Spleen (tissue), 11 donors: ENCODE data around the gene SLC44A1. TPM values are rescaled to one million over a fixed set of nuclear protein-coding genes. Genes with fewer than 3 reads are reported as not detected.

Source experiments
- DNase-seq: peaks from one replicate; pipeline ENCODE4 v3.0.0-alpha.2; 2020
- H3K27ac ChIP-seq, 8 donors: fragments of 200-600 bp; sonication (generic) in 7 of 8; 1 replicate in 4 of 8; 2 replicates in 4 of 8; pipeline versions ENCODE4 v1.5.0 to v1.8.0; 2016 to 2021; ENCODE audit warnings: inconsistent platforms in 4 of 8, mild to moderate bottlenecking in 4 of 8, moderate library complexity in 1 of 8
- H3K27me3 ChIP-seq, 7 donors: fragments of 200-600 bp; sonication (generic) in 6 of 7; replicated peaks in 1 of 7; 1 replicate in 4 of 7; 2 replicates in 3 of 7; pipeline versions ENCODE4 v1.5.0 to v1.8.0; 2016 to 2021; ENCODE audit warnings: inconsistent platforms in 3 of 7, mild to moderate bottlenecking in 1 of 7
- H3K36me3 ChIP-seq, 6 donors: fragments of 200-600 bp; sonication (generic) in 5 of 6; 1 replicate in 4 of 6; 2 replicates in 2 of 6; pipeline versions ENCODE4 v1.5.0 to v1.8.0; 2016 to 2021; ENCODE audit warnings: inconsistent platforms in 2 of 6
- H3K4me1 ChIP-seq, 6 donors: fragments of 200-600 bp; sonication (generic) in 5 of 6; 1 replicate in 3 of 6; 2 replicates in 3 of 6; pipeline versions ENCODE4 v1.5.0 to v1.8.0; 2016 to 2021; ENCODE audit warnings: inconsistent platforms in 3 of 6
- H3K4me3 ChIP-seq, 8 donors: fragments of 200-600 bp; sonication (generic) in 7 of 8; 1 replicate in 4 of 8; 2 replicates in 4 of 8; pipeline versions ENCODE4 v1.5.0 to v1.8.0; 2016 to 2021; ENCODE audit warnings: inconsistent platforms in 4 of 8, mild to moderate bottlenecking in 4 of 8, moderate library complexity in 2 of 8
- H3K9me3 ChIP-seq, 8 donors: fragments of 200-600 bp; sonication (generic) in 7 of 8; 1 replicate in 4 of 8; 2 replicates in 4 of 8; pipeline versions ENCODE4 v1.5.0 to v1.8.0; 2016 to 2021; ENCODE audit warnings: inconsistent platforms in 4 of 8
- POLR2A ChIP-seq, 3 donors: fragments of 450-650 bp; IDR thresholded peaks; one replicate each; pipeline ENCODE4 v1.5.1; 2017; ENCODE audit warnings: antibody characterized with exemption in 3 of 3, mild to moderate bottlenecking in 1 of 3
- POLR2AphosphoS5 ChIP-seq, 3 donors: sonication (generic); formaldehyde crosslinking; IDR thresholded peaks; one replicate each; pipeline ENCODE4 v1.5.1; 2017; ENCODE audit warnings: antibody characterized with exemption in 3 of 3
- WGBS, 5 donors: extraction: QIAGEN DNeasy Blood & Tissue Kit in 3 of 5; methylation state at CpG; one replicate each; pipeline versions ENCODE4 v1.1.5 to v1.1.7; 2013 to 2018; 5-methylcytosine and 5-hydroxymethylcytosine counted together
- intact Hi-C: fragments of 100-400 bp; cut with DNase I; formaldehyde crosslinking; loops from one replicate; pipeline ENCODE4 v1.15.0; 2023; ENCODE audit warnings: low total_unique reads
- polyA plus RNA-seq, 3 donors: library from polyadenylated mRNA; stranded (reverse); fragments of 200-250 nt; gene quantifications; one replicate each; pipeline ENCODE4 v1.2.1, GENCODE V29; 2013
- total RNA-seq, 7 donors: library from RNA; depleted of rRNA in 3 of 7; stranded (reverse); fragments of >200 nt in 3 of 7; fragmentation: NEBNext Ultra II Directional in 4 of 7; extraction: Animal tissue kit (Norgen Biotek cat#: 25700) in 4 of 7; gene quantifications; one replicate each; pipeline versions ENCODE4 v1.1.0 to v1.2.1, GENCODE V29; 2016 to 2021
- TF ChIP-seq, protein P1 (sequence below), 11 experiments: fragments of 200-600 bp in 7 of 11; fragments of 450-650 bp in 4 of 11; sonication (generic) in 4 of 11; IDR thresholded peaks in 8 of 11; conservative IDR thresholded peaks in 3 of 11; 1 replicate in 7 of 11; 2 replicates in 4 of 11; pipeline versions ENCODE4 v1.4.0 to v1.8.0; 2016 to 2021; ENCODE audit warnings: antibody characterized with exemption in 11 of 11, inconsistent platforms in 4 of 11, mild to moderate bottlenecking in 1 of 11
- donor health status: healthy with polysubstance abuse.
- donor health status: DM: no; HTN: no; CAD: no; lungs with moderate emphysema.
- donor health status: DM: no; HTN: no; CAD: no.
- donor health status: Bipolar disorder and iron deficiency.
- donor health status: healthy.
- donor health status: DM: no; HTN: no; CAD: no.
- donor health status: DM: yes; HTN: yes; CAD: no.

The SLC44A1 gene
- total and polyA plus RNA-seq, 10 donors, result 3.1 to 27.5 (median 21.9) TPM

DNA sequence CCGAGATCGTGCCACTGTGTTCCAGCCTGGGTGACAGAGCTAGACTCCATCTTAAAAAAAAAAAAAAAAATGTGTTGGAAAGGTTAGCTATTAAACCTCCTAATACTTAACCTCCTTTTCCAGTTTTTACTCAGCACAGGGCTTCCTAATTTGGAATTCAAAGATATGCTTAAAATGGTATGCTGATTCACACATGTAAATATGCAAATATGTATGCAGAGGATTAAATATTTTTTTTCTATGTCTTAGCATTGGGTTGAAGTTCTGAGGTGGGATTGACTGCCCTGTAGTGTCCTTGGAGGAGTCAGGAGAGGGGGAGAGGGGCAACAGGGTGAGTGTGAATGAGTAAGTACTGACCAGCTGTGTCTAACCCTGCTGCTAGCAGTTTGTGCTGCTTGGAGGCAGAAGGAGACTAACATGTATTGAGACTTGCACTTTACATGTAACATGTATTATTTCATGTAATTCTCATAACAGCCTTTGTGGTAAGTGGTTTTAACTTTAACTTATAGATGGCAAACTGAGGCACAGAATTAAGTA lies 63.2 kb downstream of the SLC44A1 start:
- WGBS, 5 donors, result 95 to 100% (median 98%) methylated on average over 2 of the region's 2 CpGs
- peaks cover 0 to 12% (median 0%) of the 10 kb centered on the region in 6 donors for H3K36me3 ChIP-seq
- H3K4me1 ChIP-seq, result peaks cover 0 to 9% (median 0%) of the 10 kb centered on the region in 6 donors
- DNase-seq, result no peak
- TF ChIP-seq, protein P1, sequence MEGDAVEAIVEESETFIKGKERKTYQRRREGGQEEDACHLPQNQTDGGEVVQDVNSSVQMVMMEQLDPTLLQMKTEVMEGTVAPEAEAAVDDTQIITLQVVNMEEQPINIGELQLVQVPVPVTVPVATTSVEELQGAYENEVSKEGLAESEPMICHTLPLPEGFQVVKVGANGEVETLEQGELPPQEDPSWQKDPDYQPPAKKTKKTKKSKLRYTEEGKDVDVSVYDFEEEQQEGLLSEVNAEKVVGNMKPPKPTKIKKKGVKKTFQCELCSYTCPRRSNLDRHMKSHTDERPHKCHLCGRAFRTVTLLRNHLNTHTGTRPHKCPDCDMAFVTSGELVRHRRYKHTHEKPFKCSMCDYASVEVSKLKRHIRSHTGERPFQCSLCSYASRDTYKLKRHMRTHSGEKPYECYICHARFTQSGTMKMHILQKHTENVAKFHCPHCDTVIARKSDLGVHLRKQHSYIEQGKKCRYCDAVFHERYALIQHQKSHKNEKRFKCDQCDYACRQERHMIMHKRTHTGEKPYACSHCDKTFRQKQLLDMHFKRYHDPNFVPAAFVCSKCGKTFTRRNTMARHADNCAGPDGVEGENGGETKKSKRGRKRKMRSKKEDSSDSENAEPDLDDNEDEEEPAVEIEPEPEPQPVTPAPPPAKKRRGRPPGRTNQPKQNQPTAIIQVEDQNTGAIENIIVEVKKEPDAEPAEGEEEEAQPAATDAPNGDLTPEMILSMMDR (IDR thresholded peaks at IDR 0.05 in 8 of 11, conservative IDR thresholded peaks at IDR 0.05 in 3 of 11), result no peak
- TF ChIP-seq POLR2A (IDR thresholded peaks at IDR 0.05), result no peak
- no peak for TF ChIP-seq POLR2AphosphoS5 (IDR thresholded peaks at IDR 0.05)
- no peak overlapping the region for H3K4me3 ChIP-seq
- no peaks in the 10 kb centered on the region for H3K9me3 ChIP-seq
- H3K27ac ChIP-seq, result no peak overlapping the region
- H3K27me3 ChIP-seq, result no peaks in the 10 kb centered on the region
- intact Hi-C loops, result no loop called here

DNA sequence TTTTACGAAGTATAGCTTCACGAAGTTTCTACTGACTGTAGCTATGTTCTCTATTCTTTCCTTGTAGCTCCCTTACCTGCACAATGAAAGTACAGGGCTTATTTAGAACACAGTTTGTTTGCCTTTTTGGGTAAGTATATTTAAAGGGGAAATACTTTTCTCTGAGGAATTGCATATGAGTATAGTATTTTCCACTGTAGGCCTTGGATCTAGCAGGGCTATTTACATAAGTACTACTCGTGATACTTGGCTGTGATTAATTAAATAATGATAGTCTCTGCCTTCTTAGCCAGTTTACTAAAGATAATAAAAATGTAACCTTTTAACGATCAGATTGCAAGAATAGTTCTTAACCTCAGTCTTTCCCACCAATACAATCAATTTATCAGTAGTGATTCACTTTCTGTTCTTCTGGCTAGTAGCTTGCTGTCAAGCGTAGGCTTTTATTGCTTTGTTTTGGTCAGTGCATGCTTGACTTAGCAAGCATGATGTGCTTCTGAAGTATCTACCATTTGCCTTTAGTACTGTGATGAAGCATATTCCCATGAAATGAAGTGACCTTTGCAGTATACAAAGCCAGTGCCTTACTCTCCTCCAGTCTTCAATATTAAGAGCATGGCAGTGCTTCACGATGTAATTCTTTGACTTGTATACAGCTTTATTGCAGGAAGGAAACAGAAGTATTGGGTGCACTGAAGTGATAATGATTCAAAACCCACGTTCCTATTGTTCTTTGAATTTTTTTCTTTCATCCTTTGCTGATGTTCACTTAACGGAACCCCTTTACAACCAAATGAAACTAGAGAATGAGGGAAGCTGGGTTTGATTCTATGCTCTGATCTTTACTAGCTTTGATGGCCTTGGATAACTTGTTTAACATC lies 64.2 kb downstream of the SLC44A1 start:
- Histone ChIP-seq H3K27ac (no peak overlapping the region), H3K4me3 (no peak overlapping the region), H3K4me1 (peaks cover 0 to 9% (median 0%) of the 10 kb centered on the region in 6 donors), H3K9me3 (no peaks in the 10 kb centered on the region), H3K27me3 (no peaks in the 10 kb centered on the region), H3K36me3 (peaks cover 0 to 8% (median 0%) of the 10 kb centered on the region in 6 donors)
- intact Hi-C loops, result no loop called here
- no peak for DNase-seq
- 71 to 78% (median 73%) methylated on average over 8 of the region's 8 CpGs for WGBS, 5 donors
- TF ChIP-seq POLR2AphosphoS5 (IDR thresholded peaks at IDR 0.05) (no peak), POLR2A (IDR thresholded peaks at IDR 0.05) (no peak)
- TF ChIP-seq, protein P1 (IDR thresholded peaks at IDR 0.05 in 8 of 11, conservative IDR thresholded peaks at IDR 0.05 in 3 of 11), result no peak

DNA sequence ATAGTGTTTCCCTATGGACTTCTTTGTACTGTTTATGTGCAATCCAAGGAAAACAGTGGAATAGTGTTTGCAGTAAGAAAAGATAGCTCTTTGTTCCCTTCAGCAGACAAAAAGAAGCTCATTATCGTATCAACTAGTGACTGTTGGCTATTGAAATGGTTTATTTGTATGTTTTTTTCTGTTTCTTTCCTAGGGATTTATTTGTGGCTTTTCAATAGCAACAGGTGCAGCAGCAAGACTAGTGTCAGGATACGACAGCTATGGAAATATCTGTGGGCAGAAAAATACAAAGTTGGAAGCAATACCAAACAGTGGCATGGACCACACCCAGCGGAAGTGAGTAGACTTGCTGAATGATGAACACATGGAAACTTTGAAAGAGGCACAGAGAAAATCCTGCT lies 65.1 kb downstream of the SLC44A1 start:
- H3K4me3 ChIP-seq, result no peak overlapping the region
- H3K27me3 ChIP-seq, result no peaks in the 10 kb centered on the region
- no peak for TF ChIP-seq POLR2A (IDR thresholded peaks at IDR 0.05)
- TF ChIP-seq, protein P1 (IDR thresholded peaks at IDR 0.05 in 8 of 11, conservative IDR thresholded peaks at IDR 0.05 in 3 of 11), result no peak
- no peak for TF ChIP-seq POLR2AphosphoS5 (IDR thresholded peaks at IDR 0.05)
- H3K36me3 ChIP-seq, result peaks cover 0 to 14% (median 0%) of the 10 kb centered on the region in 6 donors
- DNase-seq, result no peak
- H3K4me1 ChIP-seq, result peaks cover 0 to 9% (median 0%) of the 10 kb centered on the region in 6 donors
- intact Hi-C loops, result no loop called here
- no peaks in the 10 kb centered on the region for H3K9me3 ChIP-seq
- WGBS, 5 donors, result 84 to 92% (median 87%) methylated on average over 3 of the region's 3 CpGs
- no peak overlapping the region for H3K27ac ChIP-seq

DNA sequence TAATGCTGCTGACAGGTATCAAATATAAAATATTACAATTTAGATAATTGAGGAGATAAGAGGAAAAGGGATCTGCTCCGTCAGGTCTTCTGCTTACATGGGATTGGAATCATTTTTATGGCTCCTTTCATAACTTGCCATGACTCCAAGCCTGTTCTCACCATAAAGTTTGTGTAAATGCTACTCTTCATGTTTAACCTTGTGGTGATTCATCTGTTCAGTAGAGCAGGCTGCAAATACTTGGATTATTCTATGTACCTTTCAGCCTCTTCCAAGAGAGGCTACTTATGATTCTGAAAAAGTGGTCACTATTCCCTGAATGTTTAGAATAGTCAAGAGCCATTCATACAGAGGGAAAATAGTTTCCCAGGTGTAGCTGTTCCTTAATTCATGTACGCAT lies 66.9 kb downstream of the SLC44A1 start:
- H3K27me3 ChIP-seq, result no peaks in the 10 kb centered on the region
- TF ChIP-seq, protein P1 (IDR thresholded peaks at IDR 0.05 in 8 of 11, conservative IDR thresholded peaks at IDR 0.05 in 3 of 11), result no peak
- TF ChIP-seq POLR2AphosphoS5 (IDR thresholded peaks at IDR 0.05) (no peak), POLR2A (IDR thresholded peaks at IDR 0.05) (no peak)
- H3K9me3 ChIP-seq, result no peaks in the 10 kb centered on the region
- H3K4me3 ChIP-seq, result no peak overlapping the region
- peaks cover 0 to 9% (median 0%) of the 10 kb centered on the region in 6 donors for H3K4me1 ChIP-seq
- H3K36me3 ChIP-seq, result peaks cover 0 to 18% (median 0%) of the 10 kb centered on the region in 6 donors
- DNase-seq, result no peak
- no peak overlapping the region for H3K27ac ChIP-seq
- intact Hi-C loops, result no loop called here
- WGBS, 5 donors, result 93 to 100% (median 97%) methylated on average over 2 of the region's 2 CpGs
